ENCODE measurements around the gene LRRC41.
"Not testable (repeated sequence)": the region's sequence is repeated elsewhere in the genome, so short reads cannot be mapped to it uniquely, and the experiment has no call there.

The LRRC41 gene

GRCh38 chr1:46236882-46237281, 66.5 kb downstream of the LRRC41 start:
- no peak for DNase-seq
- Histone ChIP-seq H3K4me3 (ENCODE audit: low read depth, low read length) (no peak overlapping the region), H3K27me3 (replicated peaks) (no peaks in the 10 kb centered on the region), H3K27ac (no peak overlapping the region), H3K36me3 (replicated peaks) (no peaks in the 10 kb centered on the region)
- in situ Hi-C loops (cut with HindIII; ENCODE audit: low pct_ligation_motif_present, low sequenced_read_pairs): no loop called here
- no peak for TF ChIP-seq CTCF (IDR thresholded peaks at IDR 0.05; ENCODE audit: low read depth, low read length, missing control alignments)

GRCh38 chr1:46231231-46231630, 72.2 kb downstream of the LRRC41 start:
- DNase-seq; H3K36me3 ChIP-seq (replicated peaks); H3K27ac ChIP-seq; in situ Hi-C loops (cut with HindIII; ENCODE audit: low pct_ligation_motif_present, low sequenced_read_pairs); H3K4me3 ChIP-seq (ENCODE audit: low read depth, low read length); H3K27me3 ChIP-seq (replicated peaks): not testable (repeated sequence)
